DLD1 (cell line): ENCODE data around the gene MMAB.

ENCODE experiments used
- in situ Hi-C: cut with HindIII; loops from 2 replicates; pipeline ENCODE4 v1.10.0; 2017; ENCODE audit warnings: low sequenced_read_pairs

MMAB gene

DNA sequence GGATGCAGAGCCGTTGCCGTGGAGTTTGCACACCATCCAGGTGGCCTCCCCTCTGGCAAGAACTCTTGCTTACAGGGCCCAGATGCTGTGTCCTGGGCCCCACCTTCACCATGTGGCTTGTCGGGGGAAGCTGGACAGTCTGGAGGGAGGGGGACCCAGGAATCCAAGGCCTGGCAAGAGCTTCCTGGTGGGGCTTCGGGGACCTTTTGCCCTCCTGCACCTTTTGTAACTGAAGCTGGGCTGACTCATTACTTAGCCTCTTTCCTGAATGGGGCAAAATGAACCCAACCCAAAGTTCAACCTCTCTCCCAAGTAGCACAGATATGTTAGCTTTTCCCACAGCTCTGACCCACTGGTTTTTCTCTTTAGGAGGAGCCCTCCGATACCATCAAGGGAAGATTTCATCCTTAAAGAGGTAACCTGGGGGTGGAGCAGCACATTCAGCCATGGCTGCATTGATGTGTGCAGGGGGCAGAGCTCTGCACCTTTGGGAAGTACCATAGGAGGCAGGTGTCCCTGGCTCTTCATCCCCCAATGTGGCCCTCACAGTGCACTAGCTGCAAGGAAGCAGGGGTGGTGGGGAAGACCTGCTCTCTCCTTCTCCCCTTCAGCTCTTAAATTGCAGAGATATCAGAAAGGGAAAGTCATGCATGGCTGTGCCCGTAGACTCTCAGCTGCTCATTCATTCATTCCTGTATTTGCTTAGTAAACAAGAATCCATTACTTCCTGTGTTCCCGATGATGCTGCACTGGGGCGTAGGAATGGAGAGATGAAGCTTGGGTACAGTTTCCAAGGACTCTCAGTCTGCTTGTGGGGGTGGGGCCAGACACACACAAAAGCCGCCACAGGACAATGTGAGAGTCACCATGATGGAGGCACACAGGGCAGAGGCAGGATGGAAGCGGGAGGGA is 13.3 kb upstream of the MMAB start:
- in situ Hi-C loops: no loop called here

DNA sequence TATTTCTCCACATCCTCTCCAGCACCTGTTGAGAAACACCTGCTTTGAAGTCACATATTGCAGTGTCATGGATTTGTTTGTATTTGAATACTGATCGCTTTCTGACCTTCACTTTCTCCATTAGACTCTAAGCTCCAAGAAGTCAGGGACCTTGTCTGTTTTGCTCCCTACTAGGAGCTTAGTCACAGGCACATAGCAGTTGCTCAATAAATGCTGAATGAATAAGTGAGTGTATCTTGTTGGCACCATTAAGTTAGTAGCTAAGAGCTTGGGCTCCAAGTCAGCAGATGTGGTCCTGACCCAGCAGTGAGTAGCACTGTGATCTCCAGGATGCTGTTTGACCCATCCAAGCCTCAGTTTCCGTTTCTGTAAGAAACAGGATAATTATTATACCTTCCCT is 10.4 kb upstream of the MMAB start:
- in situ Hi-C loops: no loop called here

DNA sequence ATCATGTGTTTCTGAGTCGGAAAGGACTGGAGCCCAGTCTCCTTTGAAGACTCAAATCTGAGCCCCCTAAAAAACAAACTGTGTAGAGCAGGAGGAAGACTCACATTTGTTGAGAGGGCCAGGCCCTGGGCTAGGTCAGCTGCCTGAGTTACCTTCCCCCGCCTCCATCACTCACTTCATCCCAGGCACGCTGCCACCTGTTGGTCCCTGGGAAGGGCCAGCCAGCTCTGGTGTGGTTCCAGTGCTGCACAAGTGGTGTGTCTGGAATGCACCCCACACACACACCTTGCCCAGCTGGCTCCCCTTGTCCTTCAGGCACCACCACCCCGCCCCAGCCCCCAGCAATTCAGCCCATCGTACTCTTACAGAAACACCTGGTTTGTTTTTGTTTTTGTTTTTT is 9.3 kb upstream of the MMAB start:
- in situ Hi-C loops: no loop called here

DNA sequence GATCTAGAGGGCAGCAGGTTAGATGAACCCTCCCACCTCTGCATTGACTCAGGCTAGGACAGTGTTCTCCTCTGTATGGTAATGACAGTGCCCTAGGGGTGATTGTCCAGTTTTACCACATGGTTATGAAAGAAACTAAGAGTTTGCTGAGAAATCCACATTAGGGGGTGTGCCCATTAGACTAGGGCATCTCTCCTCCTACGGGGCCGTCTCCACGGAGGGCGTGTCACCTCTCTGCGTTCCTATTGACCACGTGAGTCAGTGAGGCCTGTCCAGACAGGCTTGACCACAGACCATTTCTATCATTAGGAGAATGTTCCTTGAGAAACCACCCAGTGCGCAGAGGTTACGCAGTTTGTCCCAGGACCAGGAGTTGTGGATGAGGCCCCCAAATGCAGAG is 8.6 kb upstream of the MMAB start:
- in situ Hi-C loops: no loop called here

DNA sequence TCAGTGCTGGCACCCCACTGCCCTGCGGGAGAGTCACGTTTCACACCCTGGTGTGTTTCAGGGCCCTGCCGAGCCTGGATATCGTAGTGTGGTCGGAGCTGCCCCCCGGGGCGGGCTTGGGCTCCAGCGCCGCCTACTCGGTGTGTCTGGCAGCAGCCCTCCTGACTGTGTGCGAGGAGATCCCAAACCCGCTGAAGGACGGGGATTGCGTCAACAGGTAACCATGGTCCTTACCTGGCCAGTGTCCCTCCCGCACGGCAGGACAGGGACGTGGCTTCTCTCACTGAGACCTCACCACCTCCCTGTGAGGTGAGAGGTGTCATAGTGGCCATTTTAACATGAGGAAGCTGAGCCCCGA is 8.0 kb upstream of the MMAB start:
- in situ Hi-C loops: no loop called here

DNA sequence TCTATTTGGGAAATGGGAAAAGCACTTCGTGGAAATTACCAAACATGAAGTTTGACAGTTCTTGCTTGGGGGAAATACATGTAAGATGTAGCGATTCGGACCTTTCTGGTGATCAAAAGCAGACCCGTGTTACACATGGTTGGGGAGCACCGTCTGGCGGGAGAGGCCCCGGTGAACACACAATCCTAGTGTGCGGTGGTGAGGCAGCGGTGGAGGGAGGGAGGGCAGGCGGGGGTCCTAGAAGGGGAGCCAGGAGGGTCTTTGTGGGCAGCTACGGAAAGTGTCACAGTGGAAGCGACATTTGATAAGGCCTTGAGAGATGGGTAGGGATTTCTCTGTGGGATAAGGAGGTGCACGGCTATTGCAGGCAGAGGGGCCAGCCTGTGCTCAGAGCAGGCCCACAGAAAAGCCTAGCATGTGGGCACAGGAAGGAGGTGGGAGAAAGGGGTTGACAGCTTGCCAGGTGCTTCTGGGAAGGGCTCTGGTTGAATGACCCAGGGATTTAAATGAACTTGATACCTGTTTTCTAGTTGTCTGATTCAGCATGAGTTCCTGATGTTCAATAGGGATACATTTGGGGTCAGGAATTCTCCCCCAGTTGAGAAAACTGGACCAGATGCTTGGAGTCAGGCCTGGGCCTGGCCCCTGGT is 7.5 kb upstream of the MMAB start:
- in situ Hi-C loops: no loop called here

DNA sequence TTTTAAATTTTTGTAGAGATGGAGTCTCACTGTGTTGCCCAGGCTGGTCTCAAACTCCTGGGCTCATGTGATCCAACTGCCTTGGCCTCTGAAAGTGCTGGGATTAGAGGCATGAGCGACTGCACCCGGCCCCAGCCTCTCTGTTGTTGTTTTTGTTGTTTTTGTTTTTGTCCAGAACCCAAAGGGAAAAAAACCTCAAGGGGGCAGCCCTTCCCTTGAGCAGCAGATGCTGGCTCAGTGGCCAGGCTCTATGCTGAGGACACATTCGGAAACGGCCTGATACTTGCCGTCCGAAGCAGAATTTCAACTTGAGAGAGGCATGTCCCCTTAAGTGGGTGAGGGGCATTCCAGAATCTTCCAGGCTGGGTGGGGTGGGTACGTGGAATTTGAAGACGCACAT is 7.0 kb upstream of the MMAB start:
- in situ Hi-C loops: no loop called here

DNA sequence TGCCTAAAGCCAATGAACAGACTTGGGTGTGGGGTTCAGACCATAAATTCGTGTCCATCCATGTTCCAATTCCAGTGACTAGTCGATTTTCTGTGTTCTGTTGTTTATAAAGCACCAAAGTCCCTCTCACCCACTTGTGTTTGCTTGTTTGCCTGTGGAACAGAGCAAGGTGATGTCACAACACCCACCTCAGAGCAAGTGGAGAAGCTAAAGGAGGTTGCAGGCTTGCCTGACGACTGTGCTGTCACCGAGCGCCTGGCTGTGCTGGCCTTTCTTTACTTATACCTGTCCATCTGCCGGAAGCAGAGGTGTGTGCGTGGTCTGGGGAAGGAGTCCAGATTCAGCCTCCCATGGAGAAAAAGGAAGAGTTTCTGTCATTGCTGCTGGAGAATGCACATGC is 6.3 kb upstream of the MMAB start:
- in situ Hi-C loops: no loop called here

DNA sequence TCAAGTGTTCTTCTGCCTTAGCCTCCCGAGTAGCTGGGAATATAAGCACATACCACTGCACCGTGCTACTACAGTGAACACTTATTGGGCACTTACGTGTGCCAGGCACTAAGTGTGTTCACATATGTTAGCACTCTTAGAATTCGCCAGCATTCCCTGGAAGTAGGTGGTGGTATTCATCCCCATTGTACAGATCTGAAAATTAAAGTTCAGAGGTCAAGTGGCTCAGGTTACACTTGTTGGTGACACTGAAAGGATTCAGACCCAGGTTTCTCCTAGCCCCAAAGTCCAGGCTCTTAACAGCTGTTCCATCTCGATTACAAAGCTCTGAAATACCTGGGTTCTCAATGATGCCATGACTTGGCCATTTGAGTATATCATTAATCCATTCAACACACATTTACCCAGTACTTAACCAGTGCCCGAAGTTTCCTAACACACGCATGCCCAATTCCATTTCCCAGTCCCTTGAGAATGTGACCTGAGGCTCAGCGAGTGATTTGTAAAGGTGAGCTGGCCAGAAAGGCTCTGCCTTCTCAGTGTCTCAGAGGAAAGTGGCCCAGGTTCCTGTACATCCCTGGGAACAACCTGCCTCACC is 5.1 kb upstream of the MMAB start:
- in situ Hi-C loops: no loop called here

DNA sequence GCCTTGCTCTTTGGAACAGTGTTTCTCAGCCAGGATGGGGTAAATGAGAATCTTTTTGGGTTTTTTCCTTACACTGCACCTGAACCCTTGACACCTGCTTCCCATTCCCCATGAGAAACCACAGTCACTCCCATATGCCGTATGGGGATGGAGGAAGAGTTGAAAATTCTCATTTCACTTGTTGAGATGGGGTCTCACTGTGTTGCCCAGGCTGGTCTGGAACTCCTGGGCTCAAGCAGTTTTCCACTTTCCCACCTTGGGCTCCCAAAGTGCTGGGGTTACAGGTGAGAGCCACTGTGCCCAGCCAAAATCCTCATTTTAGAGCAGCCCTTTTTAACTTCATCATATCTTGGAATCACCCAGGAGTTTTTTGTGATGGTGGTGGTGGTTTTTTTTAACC is 4.0 kb upstream of the MMAB start:
- in situ Hi-C loops: no loop called here

DNA sequence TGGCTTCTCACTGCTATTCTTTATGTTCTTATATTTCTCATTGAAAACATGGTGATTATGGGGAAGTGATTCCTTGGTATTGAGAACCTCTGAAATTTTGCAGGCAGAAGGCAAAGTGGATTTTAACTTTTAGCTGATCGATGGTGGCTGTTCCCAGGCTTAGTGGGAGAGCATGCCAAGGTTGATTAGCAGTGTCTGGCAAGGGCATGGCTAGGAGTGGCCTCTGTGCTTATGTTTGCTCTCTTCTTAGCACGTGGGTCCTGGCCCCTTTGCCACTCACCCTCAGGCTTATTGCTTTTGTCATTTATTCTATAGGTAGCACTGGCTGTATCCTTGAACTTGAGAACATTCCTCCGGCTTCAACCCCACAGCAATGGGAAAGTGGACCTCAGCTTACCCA is 2.4 kb upstream of the MMAB start:
- in situ Hi-C loops: no loop called here

DNA sequence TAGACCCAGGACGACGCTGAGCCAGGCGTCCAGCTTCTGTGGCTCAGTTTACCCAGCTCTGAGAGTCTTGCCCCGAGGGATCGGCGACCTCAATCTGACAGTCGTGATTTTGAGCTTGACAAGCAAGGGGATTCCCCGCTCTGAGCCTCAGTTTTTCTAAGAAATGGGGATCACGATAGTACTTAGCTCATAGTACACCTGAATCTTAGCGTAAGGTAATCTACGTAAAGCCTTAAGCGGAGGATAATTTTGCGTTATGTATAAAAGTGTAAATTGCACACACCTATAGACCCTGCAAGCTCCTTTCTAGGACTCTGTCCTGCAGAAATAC is 575 bp upstream of the MMAB start:
- in situ Hi-C loops: no loop called here

DNA sequence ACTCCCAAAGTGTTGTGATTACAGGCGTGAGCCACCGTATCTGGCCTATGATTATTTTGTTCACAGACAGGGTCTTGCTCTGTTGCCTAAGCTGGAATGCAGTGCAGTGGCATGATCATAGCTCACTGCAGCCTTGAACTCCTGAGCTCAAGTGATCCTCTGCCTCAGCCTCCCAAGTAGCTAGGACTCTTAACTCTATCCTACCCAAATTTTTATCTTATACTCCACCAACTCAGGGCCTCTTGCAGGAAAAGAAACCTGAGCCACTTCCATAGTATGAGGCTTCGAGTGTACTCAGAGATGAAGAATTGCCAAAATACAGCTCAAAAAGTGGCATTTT is 828 bp downstream of the MMAB start:
- in situ Hi-C loops: no loop called here

DNA sequence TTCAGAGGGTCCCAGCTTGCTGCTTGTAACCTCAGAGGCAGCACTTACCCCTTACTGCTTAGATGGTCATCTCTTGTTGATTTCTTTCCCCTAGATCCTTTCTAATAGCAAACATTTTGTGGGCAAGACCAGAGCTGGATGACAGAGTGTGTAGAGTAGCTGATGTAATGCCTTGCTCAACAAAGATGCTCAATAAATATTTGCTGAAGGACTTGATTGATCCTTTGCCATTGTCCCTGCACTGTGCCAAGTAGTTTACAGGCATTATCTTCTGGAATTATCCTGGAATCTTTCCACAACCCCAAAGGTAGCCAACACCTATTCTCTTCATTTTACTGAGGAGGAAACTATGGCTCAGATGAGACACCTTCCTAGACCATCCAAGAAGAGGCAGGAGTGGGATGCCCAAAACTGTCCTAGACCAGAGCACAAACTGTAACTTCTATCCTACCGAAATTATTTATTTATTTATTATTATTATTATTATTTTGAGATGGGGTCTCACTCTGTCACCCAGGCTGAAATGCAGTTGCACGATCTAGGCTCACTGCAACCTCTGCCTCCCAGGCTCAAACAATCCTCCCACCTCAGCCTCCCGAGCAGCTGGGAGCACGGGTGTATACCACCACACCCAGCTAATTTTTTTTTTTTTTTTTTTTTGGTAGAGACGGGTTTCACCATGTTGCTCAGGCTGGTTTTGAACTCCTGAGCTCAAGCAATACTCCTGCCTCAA is 1.4 kb downstream of the MMAB start:
- in situ Hi-C loops: no loop called here

DNA sequence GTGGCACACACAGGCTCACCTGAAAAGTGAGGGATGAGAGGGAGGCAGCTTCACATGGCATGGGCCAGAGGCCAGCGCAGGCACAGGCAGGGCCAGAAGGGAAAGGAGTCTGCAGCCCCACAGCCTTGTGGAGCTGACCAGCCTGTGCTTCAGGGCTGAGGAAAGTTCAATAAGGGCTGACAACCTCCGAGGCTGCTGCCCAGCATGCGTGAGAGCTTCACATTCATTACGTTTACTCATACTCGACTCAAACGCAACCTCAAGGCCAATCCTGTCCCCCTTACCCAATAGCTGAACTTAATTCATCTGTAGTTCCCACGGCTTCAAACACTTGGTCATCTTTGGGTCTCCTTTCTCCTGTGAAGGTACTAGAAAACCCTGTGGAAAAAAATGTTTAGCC is 4.8 kb downstream of the MMAB start:
- in situ Hi-C loops: no loop called here

DNA sequence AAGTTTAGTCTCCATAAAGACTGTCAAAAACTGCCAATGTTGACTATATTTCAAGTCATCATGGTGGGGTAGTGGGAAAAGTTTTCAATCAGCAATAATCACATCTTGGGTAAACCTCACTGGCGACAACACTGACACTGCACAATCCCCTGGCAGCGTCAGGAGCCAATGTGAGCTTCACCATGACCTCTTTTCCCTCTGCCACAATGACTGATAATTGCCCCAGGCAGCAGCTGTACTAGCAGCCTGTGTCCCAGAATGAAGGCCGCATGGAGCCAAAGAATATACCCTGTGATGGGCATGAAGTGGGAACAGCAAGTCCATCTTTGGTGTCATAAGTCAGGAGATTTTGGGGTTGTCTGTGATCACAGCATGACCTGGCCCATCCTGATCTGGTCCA is 5.3 kb downstream of the MMAB start:
- in situ Hi-C loops: no loop called here

DNA sequence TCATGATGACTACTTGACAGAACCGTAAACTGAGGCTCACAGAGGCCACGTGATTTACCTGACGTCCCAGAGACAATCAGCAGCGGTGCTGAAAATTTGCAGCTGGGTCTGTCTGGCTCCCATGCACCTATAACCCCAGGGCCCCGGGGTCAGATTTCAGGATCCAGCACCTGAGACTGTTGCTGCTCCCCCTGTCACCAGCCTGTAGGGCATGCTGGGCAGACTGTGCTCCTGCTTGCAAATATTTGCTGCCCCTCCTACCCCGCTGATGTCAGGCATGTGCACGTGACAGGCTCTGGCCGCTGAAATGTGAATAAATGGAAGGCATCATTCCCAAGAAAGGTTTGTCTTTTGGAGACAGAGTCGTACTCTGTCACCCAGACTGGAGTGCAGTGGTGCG is 6.0 kb downstream of the MMAB start:
- in situ Hi-C loops: no loop called here

DNA sequence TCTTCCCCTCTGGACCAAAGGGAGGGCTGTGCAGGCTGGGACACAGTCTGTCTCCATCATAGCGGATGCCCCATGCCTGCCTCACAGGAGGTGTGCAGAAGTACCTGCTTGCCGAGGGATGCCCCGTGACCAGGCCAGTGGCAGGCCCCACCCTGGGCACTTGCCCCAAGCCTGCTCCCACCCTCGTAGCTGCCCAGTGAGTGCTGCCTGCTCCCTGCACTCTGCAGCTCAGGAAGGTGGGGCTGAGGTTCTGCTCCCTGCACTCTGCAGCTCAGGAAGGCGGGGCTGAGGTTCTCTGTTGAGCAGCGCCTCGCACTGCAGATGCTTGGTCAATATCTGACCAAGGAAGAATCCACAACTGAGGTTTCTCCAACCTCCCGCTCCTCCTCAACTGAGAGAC is 6.9 kb downstream of the MMAB start:
- in situ Hi-C loops: no loop called here

DNA sequence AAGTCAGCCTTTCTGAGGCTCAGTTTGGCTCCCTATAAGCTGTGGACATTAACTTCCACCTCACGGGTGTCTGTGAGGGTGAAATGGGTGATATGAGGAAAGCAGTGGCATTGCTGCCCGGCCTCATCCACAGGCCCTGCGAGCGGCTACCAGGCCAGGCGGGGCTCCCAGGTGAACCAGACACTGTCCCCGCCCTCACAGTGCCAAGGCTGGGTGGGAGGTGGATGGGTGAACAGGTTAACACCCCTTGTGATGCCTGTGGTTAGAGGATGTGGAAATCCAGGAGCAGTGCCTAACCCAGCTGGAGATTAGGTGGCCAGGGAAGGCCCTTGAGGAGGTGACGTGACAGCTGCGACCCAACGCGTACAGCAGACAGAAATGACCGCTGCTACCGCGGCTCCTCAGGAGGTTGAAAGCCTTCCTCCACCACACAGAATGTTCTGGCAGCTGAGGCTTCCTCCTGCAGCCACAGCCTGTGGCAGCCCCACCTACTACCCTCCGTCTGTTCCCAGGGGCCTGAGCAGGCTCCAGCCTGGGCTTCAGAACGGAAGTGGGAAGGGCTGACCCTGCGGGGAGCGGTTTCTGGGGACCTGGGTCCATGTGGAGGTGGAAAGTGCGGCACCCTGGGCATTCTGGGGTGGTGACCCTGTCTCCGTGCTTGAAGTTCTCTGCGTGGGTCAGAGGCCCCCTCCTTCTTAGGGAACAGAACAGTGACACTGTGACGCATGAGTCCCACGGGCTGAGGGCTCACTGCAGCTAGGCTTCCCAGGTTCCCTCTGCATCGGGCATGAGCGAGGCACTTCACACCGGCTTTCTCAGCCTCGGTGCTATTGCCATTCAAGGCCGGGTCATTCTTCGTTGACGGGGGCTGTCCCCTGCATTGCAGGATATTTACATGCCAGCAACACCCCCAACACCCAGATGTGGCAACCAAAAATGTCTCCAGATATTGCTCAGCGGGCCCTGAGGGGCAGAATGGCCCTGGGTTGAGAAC is 9.7 kb downstream of the MMAB start:
- in situ Hi-C loops: no loop called here

DNA sequence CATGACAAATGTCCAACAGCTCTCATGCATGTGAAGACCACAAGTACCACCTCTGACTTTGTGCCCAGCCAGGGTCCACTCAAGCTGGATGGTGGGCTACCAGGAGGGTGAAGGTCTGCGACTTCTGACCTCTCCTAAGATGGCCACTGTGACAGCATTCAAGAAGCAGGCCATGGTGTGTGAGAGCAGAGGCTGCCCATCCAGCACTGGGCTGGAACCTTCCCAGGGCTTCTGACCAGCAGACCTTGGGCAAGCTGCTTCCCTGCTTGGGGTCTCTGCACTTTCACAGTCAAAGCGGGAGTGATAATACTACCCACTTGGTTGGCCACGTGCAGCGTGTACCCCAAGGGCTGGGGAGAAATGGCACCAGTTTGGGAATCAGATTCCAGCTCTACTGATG is 10.4 kb downstream of the MMAB start:
- in situ Hi-C loops: no loop called here

DNA sequence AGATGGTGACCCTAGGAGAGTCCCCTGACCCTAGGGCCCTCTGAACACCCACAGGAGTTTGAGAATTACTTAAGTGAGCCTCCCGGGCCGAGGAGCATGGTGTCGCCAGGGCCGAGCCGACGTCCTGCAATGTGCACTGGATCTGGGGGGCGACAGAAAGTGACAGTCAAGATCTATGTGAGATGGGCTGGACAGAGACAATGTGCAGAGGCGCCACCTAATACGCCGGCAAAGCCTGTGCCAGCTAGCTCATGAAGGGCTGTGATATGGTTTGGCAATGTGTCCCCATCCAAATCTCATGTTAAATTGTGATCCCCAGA is 11.6 kb downstream of the MMAB start:
- in situ Hi-C loops: no loop called here
